HepG2 (cell line): ENCODE measurements around the gene YBX2. TPM values are rescaled to one million over a fixed set of nuclear protein-coding genes. Genes with fewer than 3 reads are reported as not detected.

ENCODE experiments used
- HNF1A ChIP-seq, 2 experiments: sonication (generic) in 1 of 2; formaldehyde crosslinking in 1 of 2; IDR thresholded peaks; 2 replicates each; pipeline versions ENCODE4 v1.4.0 to v1.6.1; 2016 to 2020; ENCODE audit warnings: borderline replicate concordance in 1 of 2, low read depth in 1 of 2, mild to moderate bottlenecking in 1 of 2, missing genetic modification reagents in 1 of 2
- KAT2B ChIP-seq: fragments of 150-350 bp; IDR thresholded peaks from 2 replicates; pipeline ENCODE4 v1.6.1; 2014; ENCODE audit warnings: low read depth, low read length, borderline replicate concordance
- MTA1 ChIP-seq: sonication (generic); formaldehyde crosslinking; IDR thresholded peaks from 2 replicates; pipeline ENCODE4 v1.4.0; 2020; ENCODE audit warnings: missing genetic modification reagents, mild to moderate bottlenecking, borderline replicate concordance
- NR2C2 ChIP-seq: sonication (generic); formaldehyde crosslinking; IDR thresholded peaks from 2 replicates; pipeline ENCODE4 v1.4.0; 2020; ENCODE audit warnings: missing genetic modification reagents, mild to moderate bottlenecking, moderate library complexity, borderline replicate concordance
- PAWR ChIP-seq: sonication (generic); formaldehyde crosslinking; IDR thresholded peaks from 2 replicates; pipeline ENCODE4 v1.4.0; 2020; ENCODE audit warnings: missing genetic modification reagents, mild to moderate bottlenecking, borderline replicate concordance
- PHF8 ChIP-seq: sonication (generic); formaldehyde crosslinking; IDR thresholded peaks from 2 replicates; pipeline ENCODE4 v1.5.0; 2020; ENCODE audit warnings: missing genetic modification reagents
- PRDM10 ChIP-seq: sonication (generic); formaldehyde crosslinking; IDR thresholded peaks from 2 replicates; pipeline ENCODE4 v1.4.0; 2020; ENCODE audit warnings: low read depth, missing genetic modification reagents
- SNRNP70 ChIP-seq: fragments of 200-400 bp; formaldehyde crosslinking; IDR thresholded peaks from 2 replicates; pipeline ENCODE4 v1.6.1; 2017; ENCODE audit warnings: mild to moderate bottlenecking, low read depth, low read length, moderate library complexity
- ZBTB25 ChIP-seq: IDR thresholded peaks from 2 replicates; pipeline ENCODE4 v1.6.1; 2018; ENCODE audit warnings: missing genetic modification reagents
- ZFY ChIP-seq: sonication (generic); formaldehyde crosslinking; IDR thresholded peaks from 2 replicates; pipeline ENCODE4 v1.4.0; 2020; ENCODE audit warnings: missing genetic modification reagents
- ZNF207 ChIP-seq: fragments of 450-650 bp; IDR thresholded peaks from 2 replicates; pipeline ENCODE4 v1.6.1; 2016; ENCODE audit warnings: antibody characterized with exemption, borderline replicate concordance
- ZNF264 ChIP-seq: sonication (generic); formaldehyde crosslinking; IDR thresholded peaks from 2 replicates; pipeline ENCODE4 v1.4.0; 2020; ENCODE audit warnings: missing genetic modification reagents
- ZNF510 ChIP-seq: sonication (generic); formaldehyde crosslinking; IDR thresholded peaks from 2 replicates; pipeline ENCODE4 v1.4.0; 2020; ENCODE audit warnings: low read depth, mild to moderate bottlenecking, missing genetic modification reagents
- ZNF619 ChIP-seq: sonication (generic); formaldehyde crosslinking; IDR thresholded peaks from 2 replicates; pipeline ENCODE4 v1.4.0; 2020; ENCODE audit warnings: mild to moderate bottlenecking, missing genetic modification reagents
- ZNF724P ChIP-seq: sonication (generic); formaldehyde crosslinking; IDR thresholded peaks from 2 replicates; pipeline ENCODE4 v1.8.0; 2022; ENCODE audit warnings: missing genetic modification reagents, borderline replicate concordance
- ZNF780A ChIP-seq: sonication (generic); formaldehyde crosslinking; IDR thresholded peaks from 2 replicates; pipeline ENCODE4 v1.8.0; 2022; ENCODE audit warnings: mild to moderate bottlenecking, missing genetic modification reagents, moderate library complexity
- polyA plus RNA-seq, 8 experiments: library from polyadenylated mRNA; depleted of rRNA in 3 of 8; stranded (reverse) in 7 of 8; unstranded in 1 of 8; fragments of >200 nt; fragmentation: Illumina TruSeq in 4 of 8; extraction: Trizol in 4 of 8; gene quantifications; 2 replicates each; pipeline versions ENCODE4 v1.2.1 to v1.2.3, GENCODE V29; 2011 to 2016; ENCODE audit warnings: low read depth in 4 of 8, missing spikeins in 1 of 8, mixed read lengths in 1 of 8; ENCODE audit not compliant: insufficient read depth in 1 of 8
- total RNA-seq, 5 experiments: library from RNA; depleted of rRNA; stranded (reverse); fragments of >200 nt; fragmentation: Illumina TruSeq; extraction: Trizol; gene quantifications; 2 replicates each; pipeline ENCODE4 v1.2.3, GENCODE V29; 2016; ENCODE audit warnings: low read depth in 1 of 5
- TF ChIP-seq, protein P1 (sequence below): sonication (generic); formaldehyde crosslinking; IDR thresholded peaks from 2 replicates; pipeline ENCODE4 v1.8.0; 2022; ENCODE audit warnings: mild to moderate bottlenecking, missing genetic modification reagents; ENCODE audit not compliant: insufficient replicate concordance

YBX2 gene
- total and polyA plus RNA-seq, 2 of the 13 experiments (the other 11 are each of a cell fraction or from before 2014, with no cell fraction given), result 0.12 to 0.22 TPM

- peak; percentile 89 for TF ChIP-seq PRDM10
- TF ChIP-seq HNF1A (IDR thresholded peaks at IDR 0.05; ENCODE audit: low read depth), result no peak
- no peak; the same call in 1 of the 2 replicates for TF ChIP-seq HNF1A (CRISPR knock-in tag; IDR thresholded peaks at IDR 0.05; ENCODE audit: borderline replicate concordance)
- TF ChIP-seq PAWR, result no peak
- no peak for TF ChIP-seq ZNF510 (CRISPR knock-in tag)
- TF ChIP-seq ZFY, result no peak
- no peak for TF ChIP-seq MTA1 (CRISPR knock-in tag)
- TF ChIP-seq, protein P1, sequence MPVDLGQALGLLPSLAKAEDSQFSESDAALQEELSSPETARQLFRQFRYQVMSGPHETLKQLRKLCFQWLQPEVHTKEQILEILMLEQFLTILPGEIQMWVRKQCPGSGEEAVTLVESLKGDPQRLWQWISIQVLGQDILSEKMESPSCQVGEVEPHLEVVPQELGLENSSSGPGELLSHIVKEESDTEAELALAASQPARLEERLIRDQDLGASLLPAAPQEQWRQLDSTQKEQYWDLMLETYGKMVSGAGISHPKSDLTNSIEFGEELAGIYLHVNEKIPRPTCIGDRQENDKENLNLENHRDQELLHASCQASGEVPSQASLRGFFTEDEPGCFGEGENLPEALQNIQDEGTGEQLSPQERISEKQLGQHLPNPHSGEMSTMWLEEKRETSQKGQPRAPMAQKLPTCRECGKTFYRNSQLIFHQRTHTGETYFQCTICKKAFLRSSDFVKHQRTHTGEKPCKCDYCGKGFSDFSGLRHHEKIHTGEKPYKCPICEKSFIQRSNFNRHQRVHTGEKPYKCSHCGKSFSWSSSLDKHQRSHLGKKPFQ (CRISPR knock-in tag), result peak; percentile 1
- peak; percentile 50; the same call in 1 of the 2 replicates for TF ChIP-seq PHF8 (CRISPR knock-in tag)
- TF ChIP-seq ZNF724P, result no peak
- no peak for TF ChIP-seq ZNF264 (CRISPR knock-in tag)
- TF ChIP-seq ZBTB25 (CRISPR knock-in tag), result peak; percentile 74; the same call in 1 of the 2 replicates
- 0 out of 2 replicates have a peak, but pooled peaks have one; percentile 27 for TF ChIP-seq ZNF780A
- TF ChIP-seq ZNF619 (CRISPR knock-in tag), result 0 out of 2 replicates have a peak, but pooled peaks have one; percentile 7
- TF ChIP-seq ZNF207, result no peak
- no peak for TF ChIP-seq SNRNP70
- peak; percentile 88 for TF ChIP-seq NR2C2 (CRISPR knock-in tag)
- TF ChIP-seq KAT2B, result no peak
Observed at GRCh38 chr17:7239091-7240027, 55.1 kb downstream of the YBX2 start, which contains the start of gene PHF23 (continued).
